ENCODE measurements around the gene MYOM3.

Gene MYOM3

DNA sequence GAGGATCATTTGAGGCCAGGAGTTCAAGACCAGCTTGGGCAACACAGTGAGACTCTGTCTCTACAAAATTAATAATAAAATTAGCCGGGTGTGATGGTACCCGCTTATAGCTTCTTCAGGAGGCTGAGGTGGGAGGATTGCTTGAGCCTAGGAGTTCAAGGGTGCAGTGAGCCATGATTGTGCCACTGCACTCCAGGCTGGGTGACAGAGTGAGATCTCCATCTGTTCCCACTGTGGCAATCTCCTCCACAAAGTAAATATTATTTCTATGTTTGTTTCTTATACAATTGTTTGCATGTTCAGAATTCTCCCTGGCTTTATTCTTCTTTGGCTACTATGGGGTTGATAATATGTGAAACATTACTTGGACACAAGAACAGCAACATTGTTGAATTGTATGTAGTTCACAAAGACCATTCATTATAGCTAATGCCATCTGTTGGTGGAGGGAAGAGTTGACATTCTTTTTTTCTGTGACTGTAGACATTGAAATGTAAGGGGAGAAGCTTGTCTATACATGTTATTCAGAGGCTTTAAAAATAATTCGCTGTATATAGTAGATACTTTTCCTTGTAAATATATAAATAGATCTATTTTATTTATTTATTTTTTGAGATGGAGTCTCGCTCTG lies 84.0 kb downstream of the MYOM3 start:
- Histone ChIP-seq H3K4me3 (ENCODE audit: low read length) (no peak overlapping the region), H3K27ac (ENCODE audit: low read length) (no peak overlapping the region), H3K36me3 (replicated peaks; ENCODE audit: low read depth, low read length) (no peaks in the 10 kb centered on the region), H3K4me1 (ENCODE audit: low read length) (peaks cover 4% of the 10 kb centered on the region; the same call in 1 of the 2 replicates), H3K4me2 (ENCODE audit: low read length) (no peak overlapping the region), H4K20me1 (ENCODE audit: insufficient read depth, low read length) (no peaks in the 10 kb centered on the region), H3K9me3 (ENCODE audit: insufficient read depth, low read length) (no peaks in the 10 kb centered on the region), H3K9ac (ENCODE audit: low read length) (no peak overlapping the region), H3K79me2 (ENCODE audit: low read length) (no peaks in the 10 kb centered on the region), H3K27me3 (ENCODE audit: low read depth, low read length) (no peaks in the 10 kb centered on the region), H2AFZ (ENCODE audit: low read depth, low read length) (no peak overlapping the region)
- TF ChIP-seq, protein P1, sequence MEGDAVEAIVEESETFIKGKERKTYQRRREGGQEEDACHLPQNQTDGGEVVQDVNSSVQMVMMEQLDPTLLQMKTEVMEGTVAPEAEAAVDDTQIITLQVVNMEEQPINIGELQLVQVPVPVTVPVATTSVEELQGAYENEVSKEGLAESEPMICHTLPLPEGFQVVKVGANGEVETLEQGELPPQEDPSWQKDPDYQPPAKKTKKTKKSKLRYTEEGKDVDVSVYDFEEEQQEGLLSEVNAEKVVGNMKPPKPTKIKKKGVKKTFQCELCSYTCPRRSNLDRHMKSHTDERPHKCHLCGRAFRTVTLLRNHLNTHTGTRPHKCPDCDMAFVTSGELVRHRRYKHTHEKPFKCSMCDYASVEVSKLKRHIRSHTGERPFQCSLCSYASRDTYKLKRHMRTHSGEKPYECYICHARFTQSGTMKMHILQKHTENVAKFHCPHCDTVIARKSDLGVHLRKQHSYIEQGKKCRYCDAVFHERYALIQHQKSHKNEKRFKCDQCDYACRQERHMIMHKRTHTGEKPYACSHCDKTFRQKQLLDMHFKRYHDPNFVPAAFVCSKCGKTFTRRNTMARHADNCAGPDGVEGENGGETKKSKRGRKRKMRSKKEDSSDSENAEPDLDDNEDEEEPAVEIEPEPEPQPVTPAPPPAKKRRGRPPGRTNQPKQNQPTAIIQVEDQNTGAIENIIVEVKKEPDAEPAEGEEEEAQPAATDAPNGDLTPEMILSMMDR (IDR thresholded peaks at IDR 0.05; ENCODE audit: low read depth, low read length) = peak; percentile 52
- no peak for TF ChIP-seq EZH2phosphoT487 (IDR thresholded peaks at IDR 0.05; ENCODE audit: low read depth)

DNA sequence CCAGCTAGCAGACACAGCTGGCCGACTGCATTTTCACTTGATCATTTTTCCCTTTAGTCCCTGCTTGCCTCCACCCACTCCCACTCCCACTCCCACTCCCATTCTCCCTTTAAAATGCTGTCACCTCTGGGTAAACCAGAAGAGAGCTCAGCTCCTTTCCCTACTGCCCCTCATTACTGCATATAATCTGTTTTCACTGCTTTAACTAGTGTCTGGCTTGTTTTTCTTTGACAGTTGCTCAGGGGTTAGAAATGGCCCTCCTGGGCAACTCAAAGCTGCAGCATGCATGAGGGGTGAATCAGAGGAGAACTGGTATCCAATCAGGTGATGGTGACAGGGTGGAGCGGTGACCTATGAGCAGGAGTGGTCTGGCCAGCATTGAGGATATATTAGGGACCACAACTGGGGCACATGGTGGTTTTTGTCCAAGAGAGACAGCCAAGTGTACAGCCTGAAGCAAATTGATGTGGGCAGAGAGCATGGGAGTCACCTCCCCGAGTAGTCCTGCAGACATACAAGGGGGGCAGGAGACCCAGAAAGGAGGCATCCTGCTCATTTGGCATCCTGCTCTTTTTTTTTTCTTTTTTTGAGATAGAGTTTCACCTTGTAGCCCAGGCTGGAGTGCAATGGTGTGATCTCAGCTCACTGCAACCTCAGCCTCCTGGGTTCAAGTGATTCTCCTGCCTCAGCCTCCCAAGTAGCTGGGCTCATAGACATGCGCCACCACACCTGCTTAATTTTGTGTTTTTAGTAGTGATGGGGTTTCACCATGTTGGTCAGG lies 89.2 kb downstream of the MYOM3 start:
- TF ChIP-seq, protein P1 (IDR thresholded peaks at IDR 0.05; ENCODE audit: low read depth, low read length) = no peak
- TF ChIP-seq EZH2phosphoT487 (IDR thresholded peaks at IDR 0.05; ENCODE audit: low read depth) = no peak
- Histone ChIP-seq H3K36me3 (replicated peaks; ENCODE audit: low read depth, low read length) (no peaks in the 10 kb centered on the region), H3K4me1 (ENCODE audit: low read length) (peaks cover 4% of the 10 kb centered on the region; the same call in 1 of the 2 replicates), H3K4me3 (ENCODE audit: low read length) (no peak overlapping the region), H3K27me3 (ENCODE audit: low read depth, low read length) (no peaks in the 10 kb centered on the region), H2AFZ (ENCODE audit: low read depth, low read length) (no peak overlapping the region), H3K9me3 (ENCODE audit: insufficient read depth, low read length) (no peaks in the 10 kb centered on the region), H3K79me2 (ENCODE audit: low read length) (no peaks in the 10 kb centered on the region), H3K27ac (ENCODE audit: low read length) (no peak overlapping the region), H3K4me2 (ENCODE audit: low read length) (no peak overlapping the region), H4K20me1 (ENCODE audit: insufficient read depth, low read length) (no peaks in the 10 kb centered on the region), H3K9ac (ENCODE audit: low read length) (no peak overlapping the region)

DNA sequence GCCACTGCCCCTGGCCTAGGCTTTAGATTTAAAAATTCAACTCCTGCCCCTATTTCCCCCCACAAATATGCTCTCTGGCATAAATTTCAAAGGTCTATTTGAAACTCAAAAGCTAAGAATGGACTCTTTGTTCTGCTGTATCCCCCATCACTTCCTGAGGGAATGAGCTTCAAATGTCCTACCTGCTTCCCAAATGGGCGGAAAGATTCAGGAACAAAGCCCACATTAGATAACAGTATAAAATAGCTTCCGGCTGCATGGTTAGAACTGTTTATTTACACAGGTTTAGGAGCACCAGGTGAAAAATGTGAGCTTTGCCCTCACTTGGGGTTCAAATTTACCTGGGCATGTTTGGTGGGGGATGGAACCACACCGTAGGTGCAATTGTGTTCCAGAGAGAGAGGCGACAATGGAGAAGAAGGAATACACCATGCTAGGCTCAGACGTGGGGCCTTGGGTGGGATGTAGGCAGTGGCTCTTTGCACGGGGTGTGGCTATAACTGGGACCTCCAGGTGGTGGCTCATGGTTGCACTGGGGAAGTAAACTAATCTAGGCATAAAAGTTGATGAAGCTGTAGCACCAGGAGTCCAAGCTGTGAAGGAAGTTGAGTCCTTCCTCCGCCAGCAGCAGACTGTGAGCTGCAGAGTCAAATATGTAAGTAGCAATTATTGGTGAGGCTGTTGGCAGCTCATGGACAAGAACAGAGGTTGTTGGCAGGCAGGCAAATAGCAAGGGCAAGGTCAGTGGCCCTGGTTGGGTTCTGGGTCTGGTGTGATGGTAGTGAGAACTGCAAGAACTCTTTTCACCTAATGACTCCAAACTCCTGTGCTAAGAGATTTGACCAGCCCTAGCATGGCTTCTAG lies 90.3 kb downstream of the MYOM3 start:
- Histone ChIP-seq H3K36me3 (replicated peaks; ENCODE audit: low read depth, low read length) (no peaks in the 10 kb centered on the region), H3K9me3 (ENCODE audit: insufficient read depth, low read length) (no peaks in the 10 kb centered on the region), H3K4me1 (ENCODE audit: low read length) (peaks cover 4% of the 10 kb centered on the region; the same call in 1 of the 2 replicates), H3K27me3 (ENCODE audit: low read depth, low read length) (no peaks in the 10 kb centered on the region), H4K20me1 (ENCODE audit: insufficient read depth, low read length) (no peaks in the 10 kb centered on the region), H3K4me3 (ENCODE audit: low read length) (no peak overlapping the region), H3K27ac (ENCODE audit: low read length) (no peak overlapping the region), H3K4me2 (ENCODE audit: low read length) (no peak overlapping the region), H2AFZ (ENCODE audit: low read depth, low read length) (no peak overlapping the region), H3K9ac (ENCODE audit: low read length) (no peak overlapping the region), H3K79me2 (ENCODE audit: low read length) (no peaks in the 10 kb centered on the region)
- TF ChIP-seq EZH2phosphoT487 (IDR thresholded peaks at IDR 0.05; ENCODE audit: low read depth) = no peak

DNA sequence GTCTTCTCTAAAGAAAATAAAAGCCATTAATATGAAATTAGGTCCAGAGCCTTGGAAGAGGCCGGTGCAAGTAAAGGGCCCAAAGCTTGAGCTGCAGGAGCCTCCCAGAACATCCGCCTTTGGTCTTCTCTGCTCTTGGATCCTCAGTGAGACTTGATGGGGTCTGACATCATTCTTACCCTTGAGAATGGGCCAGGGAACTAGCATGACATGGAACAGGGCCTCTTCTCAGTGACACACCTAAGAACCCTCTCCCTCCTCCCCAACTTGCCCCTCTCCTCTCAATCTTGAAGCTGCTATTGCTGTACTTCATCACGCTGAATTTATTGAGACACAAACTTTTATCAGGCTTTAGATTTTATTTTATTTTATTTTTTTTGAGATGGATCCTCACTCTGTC lies 91.5 kb downstream of the MYOM3 start:
- Histone ChIP-seq H3K27ac (ENCODE audit: low read length) (no peak overlapping the region), H3K9ac (ENCODE audit: low read length) (no peak overlapping the region), H3K4me1 (ENCODE audit: low read length) (peaks cover 1% of the 10 kb centered on the region; the same call in 1 of the 2 replicates), H2AFZ (ENCODE audit: low read depth, low read length) (no peak overlapping the region), H3K36me3 (replicated peaks; ENCODE audit: low read depth, low read length) (no peaks in the 10 kb centered on the region), H3K4me3 (ENCODE audit: low read length) (no peak overlapping the region), H3K4me2 (ENCODE audit: low read length) (no peak overlapping the region), H3K9me3 (ENCODE audit: insufficient read depth, low read length) (no peaks in the 10 kb centered on the region), H4K20me1 (ENCODE audit: insufficient read depth, low read length) (no peaks in the 10 kb centered on the region), H3K27me3 (ENCODE audit: low read depth, low read length) (no peaks in the 10 kb centered on the region), H3K79me2 (ENCODE audit: low read length) (no peaks in the 10 kb centered on the region)
- no peak for TF ChIP-seq EZH2phosphoT487 (IDR thresholded peaks at IDR 0.05; ENCODE audit: low read depth)
- TF ChIP-seq, protein P1 (IDR thresholded peaks at IDR 0.05; ENCODE audit: low read depth, low read length) = no peak
